ENCODE results near the gene TEX13B.
"Not testable (repeated sequence)": the region's sequence is repeated elsewhere in the genome, so short reads cannot be mapped to it uniquely, and the experiment has no call there.

The TEX13B gene

DNA sequence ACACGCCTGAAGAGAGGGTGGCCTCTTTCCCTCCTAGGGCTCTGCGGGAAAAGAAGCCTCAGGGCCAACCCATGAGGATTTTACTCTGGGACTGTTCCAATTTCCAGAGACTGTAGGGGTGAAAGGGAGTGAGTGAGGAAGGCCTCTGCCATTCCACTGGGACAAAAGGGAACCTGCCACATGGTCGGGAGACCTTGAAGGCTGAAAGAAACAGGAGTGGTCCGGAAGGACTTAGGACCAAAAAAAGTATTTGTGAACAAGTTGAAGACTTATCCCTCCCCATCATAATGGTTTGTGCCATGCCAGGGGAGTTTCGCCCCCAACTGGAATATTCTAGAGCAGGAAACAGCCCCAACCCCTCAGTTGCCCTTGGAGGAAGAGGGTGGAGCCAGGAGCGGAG lies at the start of gene TEX13B:
TEX13B (minus strand) TSS at position 15 of the 400 bp plus-strand sequence. CDS start 243 bp downstream, outside the sequence.
- DNase-seq (ENCODE audit: low read depth in 2 of 2, low spot score in 1 of 2), result no peak

DNA sequence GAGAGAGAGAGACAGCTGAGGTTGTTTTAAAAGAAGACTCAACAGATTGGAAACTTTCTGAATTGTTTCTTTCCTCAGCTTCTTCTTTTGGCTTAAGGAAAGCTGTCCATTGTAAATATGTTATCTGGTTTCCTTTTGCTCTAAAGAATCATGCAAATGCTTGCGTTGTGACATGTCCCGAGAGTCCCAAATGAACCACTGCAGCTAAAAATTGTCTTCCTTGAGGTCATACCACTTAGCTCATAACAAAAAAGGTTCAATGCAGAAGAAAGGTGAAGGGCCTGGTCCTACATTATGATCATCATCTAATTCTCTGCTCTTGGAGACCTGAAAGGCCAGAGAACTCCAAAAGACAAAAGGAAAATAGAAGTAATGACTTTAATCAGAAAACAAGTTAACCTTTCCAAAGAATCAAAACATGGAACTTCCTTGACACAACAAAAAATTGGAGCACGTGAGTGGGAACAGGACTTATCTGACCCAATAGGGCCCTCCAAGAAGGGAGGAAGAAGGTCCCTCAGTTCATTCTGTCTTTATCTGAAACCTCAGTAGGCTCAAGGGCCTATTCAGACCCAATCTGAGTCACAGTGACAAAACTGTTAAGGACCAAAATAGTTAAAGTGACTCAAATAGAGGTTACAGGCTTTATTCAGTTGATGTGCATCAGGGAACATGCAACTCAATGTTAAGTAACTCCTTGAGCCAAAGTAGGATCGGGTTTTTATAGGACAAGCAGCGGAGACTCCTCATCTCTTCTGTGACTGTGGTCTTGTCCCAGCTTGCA lies 48.0 kb upstream of the TEX13B start:
- DNase-seq (ENCODE audit: low read depth in 2 of 2, low spot score in 1 of 2), result no peak

- DNase-seq (ENCODE audit: low read depth in 2 of 2, low spot score in 1 of 2), result no peak
These were observed 46.7 kb upstream of the TEX13B start for GRCh38 chrX:108028854-108029253.

GRCh38 chrX:108025954-108026600 lies 43.9 kb upstream of the TEX13B start:
- DNase-seq (ENCODE audit: low read depth in 2 of 2, low spot score in 1 of 2), result no peak

GRCh38 chrX:108025376-108025775 lies 43.2 kb upstream of the TEX13B start:
- DNase-seq (ENCODE audit: low read depth in 2 of 2, low spot score in 1 of 2), result no peak

DNA sequence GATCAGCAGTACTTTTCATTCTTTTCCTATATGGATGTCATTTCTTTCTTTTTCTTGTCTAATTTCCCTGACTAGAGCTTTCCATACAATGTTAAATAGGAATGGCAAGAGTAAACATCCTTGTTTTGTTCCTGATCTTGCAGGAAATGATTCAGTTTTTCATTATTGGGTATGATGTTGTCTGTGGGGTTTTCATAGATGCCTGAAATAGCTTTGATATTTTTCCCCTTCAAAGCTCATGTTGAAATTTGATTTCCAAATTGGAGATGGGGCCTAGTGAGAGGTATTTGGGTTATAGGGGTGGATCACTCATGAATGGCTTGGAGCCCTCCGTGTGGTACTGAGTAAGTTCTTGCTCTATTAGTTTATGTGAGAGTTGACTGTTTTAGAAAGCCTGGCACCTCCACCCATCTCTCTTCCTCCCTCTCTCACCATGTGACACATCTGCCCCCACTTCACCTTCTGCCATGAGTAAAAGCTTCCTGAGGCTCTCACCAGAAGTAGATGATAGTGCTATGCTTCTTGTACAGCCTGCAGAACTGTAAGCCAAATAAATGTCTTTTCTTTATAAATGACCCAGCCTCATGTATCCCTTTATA lies 40.4 kb upstream of the TEX13B start:
- no peak for DNase-seq (ENCODE audit: low read depth in 2 of 2, low spot score in 1 of 2)

DNA sequence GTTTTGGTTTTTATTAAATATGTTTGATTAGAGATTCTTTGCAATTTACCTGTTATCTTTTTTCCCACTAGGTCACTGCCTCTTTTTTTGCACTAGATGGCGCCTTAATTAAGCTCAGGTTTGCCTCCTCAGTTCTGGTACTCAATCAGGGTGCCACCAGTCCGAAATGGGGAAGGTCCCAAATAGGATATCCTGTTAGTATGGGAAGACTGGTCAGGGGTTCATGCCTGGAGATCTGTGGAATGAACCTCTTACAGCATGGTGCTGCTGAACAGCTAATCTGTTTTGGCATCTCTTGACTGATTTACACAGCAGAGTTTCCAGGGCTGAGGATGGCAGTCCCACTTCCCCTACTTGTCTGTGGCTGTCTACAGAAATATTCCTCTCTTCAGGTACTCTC lies 38.5 kb upstream of the TEX13B start:
- no peak for DNase-seq (ENCODE audit: low read depth in 2 of 2, low spot score in 1 of 2)

DNA sequence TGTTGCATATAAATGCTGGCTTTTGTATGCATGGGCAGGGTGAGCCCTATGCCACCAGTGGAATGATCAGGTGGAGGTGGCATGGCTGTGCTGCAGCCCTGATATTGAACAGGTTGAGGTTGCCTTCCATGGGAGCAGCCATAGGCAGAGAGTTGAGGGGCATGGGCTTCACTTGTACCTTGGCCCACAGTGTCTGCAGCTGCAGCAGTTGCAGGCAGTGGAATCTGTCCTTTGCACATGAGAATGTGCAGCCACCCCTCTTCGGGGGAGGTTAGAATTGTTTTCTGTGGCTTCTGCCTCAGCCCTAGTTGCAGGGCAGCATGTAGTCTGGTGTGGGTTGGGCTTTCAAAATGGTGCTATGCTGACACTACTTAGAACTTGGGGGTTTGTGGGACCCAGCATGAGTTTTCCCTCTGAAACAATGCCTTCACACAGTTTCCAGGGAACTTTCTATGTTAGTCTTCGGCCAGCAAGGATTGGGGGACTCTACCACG lies 37.3 kb upstream of the TEX13B start:
- no peak for DNase-seq (ENCODE audit: low read depth in 2 of 2, low spot score in 1 of 2)

DNA sequence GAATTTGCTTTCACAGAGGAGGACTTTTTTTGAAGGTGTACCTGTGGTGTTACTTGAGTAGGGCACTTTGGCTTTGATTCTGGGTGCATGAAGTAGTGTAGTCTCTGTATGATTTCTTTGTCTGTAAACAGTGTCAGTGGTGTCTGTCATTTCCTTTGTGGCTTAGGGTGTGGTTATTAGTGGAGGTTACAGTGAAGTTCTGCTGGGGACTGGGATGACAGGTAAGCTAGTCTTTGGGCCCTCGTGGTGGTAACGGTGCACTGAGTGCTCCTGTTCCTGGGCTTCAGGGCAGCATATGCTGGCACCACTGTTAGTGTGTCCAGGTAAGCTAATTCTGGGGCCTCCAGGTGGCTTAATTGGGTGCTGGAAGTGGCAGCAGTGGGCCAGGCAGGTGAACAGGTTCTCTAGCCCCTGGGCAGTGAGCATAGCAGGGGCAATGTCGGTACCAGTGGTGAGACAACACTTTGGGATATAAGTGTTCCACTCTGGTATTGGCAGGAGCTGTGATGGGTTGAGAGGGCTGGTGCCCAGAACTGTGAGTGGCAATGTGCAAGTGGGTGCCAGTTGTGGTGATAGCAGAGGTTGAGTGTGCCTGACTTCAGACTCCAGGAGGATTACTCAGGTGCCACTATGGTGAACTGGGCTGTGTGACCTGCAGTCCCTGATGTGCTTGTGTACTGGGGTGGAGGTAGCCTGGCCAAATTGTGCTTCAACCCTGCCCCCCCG lies 36.6 kb upstream of the TEX13B start:
- DNase-seq (ENCODE audit: low read depth in 2 of 2, low spot score in 1 of 2), result no peak

DNA sequence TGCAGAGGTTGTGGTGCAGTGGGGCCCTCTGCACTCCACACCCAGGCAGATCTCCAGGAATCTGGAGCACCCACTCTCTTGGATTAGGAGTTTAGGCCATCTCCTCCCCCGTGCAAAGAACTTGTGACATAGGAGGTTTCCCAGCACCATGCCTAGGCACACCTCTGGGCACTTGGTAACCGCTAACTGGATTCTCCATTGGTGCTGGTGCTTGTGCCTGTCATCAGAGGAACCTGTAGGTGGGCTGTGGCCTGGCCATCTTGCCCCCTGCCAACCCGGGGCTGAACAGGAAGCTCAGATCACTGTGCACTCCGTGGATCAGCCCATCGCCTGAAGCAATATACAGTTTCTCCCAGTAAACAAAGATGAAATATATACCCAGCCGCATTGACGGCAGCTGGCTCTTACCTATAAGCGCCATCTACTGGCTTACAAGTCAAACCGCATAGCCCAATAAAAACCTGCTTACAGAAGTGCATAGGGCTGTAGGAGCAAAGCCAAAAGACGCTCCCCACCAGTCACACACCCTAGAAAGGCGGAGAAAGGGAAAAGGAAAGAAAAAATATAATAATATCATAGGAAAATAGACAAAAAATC lies 19.1 kb upstream of the TEX13B start:
- no peak for DNase-seq (ENCODE audit: low read depth in 2 of 2, low spot score in 1 of 2)

DNA sequence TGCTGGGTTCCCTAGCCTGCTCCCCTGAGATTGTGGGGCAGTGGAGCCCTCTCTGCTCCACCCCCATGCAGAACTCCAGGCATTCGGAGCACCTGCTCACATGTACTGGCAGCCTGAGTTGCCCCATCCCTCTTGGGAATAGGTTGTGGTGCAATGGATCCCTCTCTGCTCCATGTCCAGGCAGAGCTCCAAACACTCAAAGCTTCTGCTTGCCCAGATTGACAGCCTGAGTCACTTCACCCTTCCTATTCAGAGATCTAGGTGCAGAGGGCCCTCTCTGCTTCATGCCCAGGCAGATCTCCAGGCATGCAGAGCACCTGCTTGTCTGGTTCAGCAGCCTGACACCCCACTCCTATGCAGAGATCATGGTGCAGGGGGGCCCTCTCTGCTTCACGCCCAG lies 18.6 kb upstream of the TEX13B start:
- no peak for DNase-seq (ENCODE audit: low read depth in 2 of 2, low spot score in 1 of 2)

GRCh38 chrX:107996124-107996523 lies 14.0 kb upstream of the TEX13B start:
- DNase-seq (ENCODE audit: low read depth in 2 of 2, low spot score in 1 of 2), result no peak

- no peak for DNase-seq (ENCODE audit: low read depth in 2 of 2, low spot score in 1 of 2)
These were observed 2.9 kb upstream of the TEX13B start for GRCh38 chrX:107985033-107985432.

DNA sequence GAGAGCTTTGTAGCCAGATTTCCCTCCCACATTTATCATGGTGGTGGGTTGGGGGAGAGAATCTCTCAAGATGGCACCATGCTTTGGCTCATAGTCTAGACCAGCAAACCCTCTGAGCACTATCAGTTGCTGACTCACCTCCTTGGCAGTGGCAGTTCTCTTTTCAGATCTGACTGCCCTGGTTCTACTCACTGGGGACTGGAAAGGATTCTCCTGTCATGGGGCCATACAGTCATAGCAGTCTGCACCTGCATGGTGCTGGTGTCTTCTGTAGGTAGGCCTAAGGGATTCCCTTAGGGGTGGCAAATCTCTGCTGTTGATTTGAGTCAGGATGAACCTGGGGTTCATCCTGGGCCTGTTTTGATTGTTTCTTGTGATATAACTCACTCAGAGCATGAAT lies 2.6 kb downstream of the TEX13B start:
- no peak for DNase-seq (ENCODE audit: low read depth in 2 of 2, low spot score in 1 of 2)

GRCh38 chrX:107978707-107979307 lies 3.4 kb downstream of the TEX13B start:
- no peak for DNase-seq (ENCODE audit: low read depth in 2 of 2, low spot score in 1 of 2)

GRCh38 chrX:107978071-107978470 lies 4.1 kb downstream of the TEX13B start:
- DNase-seq (ENCODE audit: low read depth in 2 of 2, low spot score in 1 of 2), result no peak

GRCh38 chrX:107971636-107972035 lies 10.5 kb downstream of the TEX13B start:
- DNase-seq (ENCODE audit: low read depth in 2 of 2, low spot score in 1 of 2), result no peak

DNA sequence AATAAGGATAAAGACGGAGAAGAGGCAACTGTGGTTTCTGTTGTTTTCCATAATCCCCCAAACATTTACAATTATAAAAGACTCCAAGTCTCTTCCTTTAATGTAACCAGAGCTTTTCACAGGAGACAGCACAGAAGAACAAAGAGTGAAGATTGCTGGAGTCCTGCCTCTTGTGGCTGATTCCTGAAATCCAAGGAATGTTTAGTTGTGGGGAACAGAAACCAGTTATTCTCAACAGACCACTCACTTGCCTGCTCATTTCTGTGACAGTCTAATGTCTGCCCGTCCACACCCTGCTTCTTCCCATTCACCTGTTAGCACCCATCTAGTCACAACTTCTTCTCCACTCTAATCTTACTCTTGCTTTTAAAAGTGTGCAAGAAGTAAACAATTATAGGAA lies 12.1 kb downstream of the TEX13B start:
- DNase-seq (ENCODE audit: low read depth in 2 of 2, low spot score in 1 of 2), result no peak

DNA sequence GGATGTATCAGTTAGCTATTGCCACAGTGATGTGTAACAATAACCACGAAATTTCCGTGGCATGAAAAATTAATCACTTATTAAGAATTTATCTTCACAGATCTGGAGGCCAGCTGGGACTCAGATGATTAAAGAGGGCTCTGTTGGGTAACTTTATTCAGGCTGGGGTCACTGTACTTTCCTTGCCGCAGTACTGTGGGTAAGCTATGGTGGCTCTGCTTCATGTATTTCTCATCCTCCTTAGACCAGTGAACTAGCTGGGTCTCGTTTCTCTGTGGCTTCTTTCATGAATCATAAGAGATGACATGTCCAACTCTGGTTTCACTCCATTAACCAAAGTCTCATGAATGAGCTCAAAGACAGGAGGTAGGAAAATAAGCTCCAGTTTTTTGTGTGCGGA lies 13.5 kb downstream of the TEX13B start:
- DNase-seq (ENCODE audit: low read depth in 2 of 2, low spot score in 1 of 2), result no peak

GRCh38 chrX:107955337-107955736 lies 26.8 kb downstream of the TEX13B start:
- DNase-seq (ENCODE audit: low read depth in 2 of 2, low spot score in 1 of 2), result not testable (repeated sequence)

GRCh38 chrX:107940095-107940494 lies 42.1 kb downstream of the TEX13B start:
- no peak for DNase-seq (ENCODE audit: low read depth in 2 of 2, low spot score in 1 of 2)
